Neural cell (in vitro differentiated cells): Measurements from ENCODE around the gene RPL10A. TPM values are rescaled to one million over a fixed set of nuclear protein-coding genes. Genes with fewer than 3 reads are reported as not detected.

Source experiments
- H2AFZ ChIP-seq: fragments of 200-600, 300-800 bp; sonication (generic), shearing (Covaris generic); 2 replicates; pipeline ENCODE4 v1.6.0; 2014; ENCODE audit warnings: low read depth, mild to moderate bottlenecking, antibody characterized with exemption, low read length, moderate library complexity
- H3F3A ChIP-seq: fragments of 200-600 bp; shearing (Covaris generic); 2 replicates; pipeline ENCODE4 v1.6.1; 2016; ENCODE audit warnings: mild to moderate bottlenecking, moderate library complexity, mixed read lengths, antibody characterized with exemption, low read length; ENCODE audit not compliant: insufficient read depth, poor library complexity, severe bottlenecking
- H3K27ac ChIP-seq: fragments of 200-600, 300-800 bp; sonication (generic), shearing (Covaris generic); 2 replicates; pipeline ENCODE4 v1.5.1; 2014; ENCODE audit warnings: mild to moderate bottlenecking, low read length, moderate library complexity
- H3K27me3 ChIP-seq: fragments of 300-800, 200-600 bp; sonication (generic), shearing (Covaris generic); 2 replicates; pipeline ENCODE4 v1.6.0; 2014; ENCODE audit warnings: mild to moderate bottlenecking, low read depth, low read length, moderate library complexity; ENCODE audit not compliant: insufficient read depth
- H3K36me3 ChIP-seq: fragments of 300-800, 200-600 bp; sonication (generic), shearing (Covaris generic); 2 replicates; pipeline ENCODE4 v1.5.1; 2014; ENCODE audit warnings: mild to moderate bottlenecking, antibody characterized with exemption, low read length, moderate library complexity; ENCODE audit not compliant: insufficient read depth
- H3K4me2 ChIP-seq: fragments of 300-800, 200-600 bp; sonication (generic), shearing (Covaris generic); 2 replicates; pipeline ENCODE4 v1.6.0; 2014; ENCODE audit warnings: mild to moderate bottlenecking, low read length
- H3K4me3 ChIP-seq: fragments of 300-800, 200-600 bp; sonication (generic), shearing (Covaris generic); 2 replicates; pipeline ENCODE4 v1.5.1; 2014; ENCODE audit warnings: mild to moderate bottlenecking, low read length, moderate library complexity
- H3K79me2 ChIP-seq: fragments of 200-600 bp; shearing (Covaris generic); replicated peaks from 2 replicates; pipeline ENCODE4 v1.6.0; 2014; ENCODE audit warnings: mild to moderate bottlenecking, low read length, moderate library complexity; ENCODE audit not compliant: insufficient read depth
- H3K9ac ChIP-seq: fragments of 300-800, 200-600 bp; sonication (generic), shearing (Covaris generic); 2 replicates; pipeline ENCODE4 v1.6.1; 2016; ENCODE audit warnings: mild to moderate bottlenecking, low read length, mixed read lengths
- H3K9me2 ChIP-seq: fragments of 200-600 bp; shearing (Covaris generic); 2 replicates; pipeline ENCODE4 v1.6.1; 2016; ENCODE audit warnings: mild to moderate bottlenecking, low read length, mixed read lengths; ENCODE audit not compliant: insufficient read depth
- H3K9me3 ChIP-seq: fragments of 200-600, 300-800 bp; sonication (generic), shearing (Covaris generic); 2 replicates; pipeline ENCODE4 v1.6.1; 2016; ENCODE audit warnings: mild to moderate bottlenecking, mixed run types, low read length, moderate library complexity, mixed read lengths
- H4K20me1 ChIP-seq: fragments of 200-600 bp; shearing (Covaris generic); 2 replicates; pipeline ENCODE4 v1.6.1; 2016; ENCODE audit warnings: mild to moderate bottlenecking, mixed run types; ENCODE audit not compliant: insufficient read depth
- CTCF ChIP-seq: fragments of 450-650 bp; IDR thresholded peaks from 2 replicates; pipeline ENCODE4 v1.5.1; 2014; ENCODE audit warnings: antibody characterized with exemption, mild to moderate bottlenecking, moderate library complexity; ENCODE audit not compliant: poor library complexity, severe bottlenecking
- EP300 ChIP-seq: fragments of 450-650 bp; conservative IDR thresholded peaks from 2 replicates; pipeline ENCODE4 v1.6.1; 2014; ENCODE audit warnings: antibody characterized with exemption, mild to moderate bottlenecking, moderate library complexity; ENCODE audit not compliant: poor library complexity, severe bottlenecking
- EZH2 ChIP-seq: fragments of 200-600, 300-800 bp; shearing (Covaris generic), sonication (generic); IDR thresholded peaks from 2 replicates; pipeline ENCODE4 v1.6.1; 2014; ENCODE audit warnings: antibody characterized with exemption, low read length, borderline replicate concordance, mild to moderate bottlenecking; ENCODE audit not compliant: insufficient read depth, poor library complexity, severe bottlenecking
- MXI1 ChIP-seq: fragments of 450-650 bp; conservative IDR thresholded peaks from 2 replicates; pipeline ENCODE4 v1.6.1; 2014; ENCODE audit warnings: antibody characterized with exemption, mild to moderate bottlenecking; ENCODE audit not compliant: poor library complexity, severe bottlenecking
- POLR2AphosphoS5 ChIP-seq: IDR thresholded peaks from 2 replicates; pipeline ENCODE4 v1.6.1; 2012
- RAD21 ChIP-seq: fragments of 450-650 bp; conservative IDR thresholded peaks from 2 replicates; pipeline ENCODE4 v1.6.1; 2014; ENCODE audit warnings: antibody characterized with exemption, mild to moderate bottlenecking, moderate library complexity
- REST ChIP-seq: IDR thresholded peaks from 2 replicates; pipeline ENCODE4 v1.6.1; 2012; ENCODE audit warnings: borderline replicate concordance
- SMC3 ChIP-seq: fragments of 450-650 bp; conservative IDR thresholded peaks from 2 replicates; pipeline ENCODE4 v1.6.1; 2014; ENCODE audit warnings: antibody characterized with exemption, mild to moderate bottlenecking, moderate library complexity; ENCODE audit not compliant: poor library complexity
- TAF1 ChIP-seq: IDR thresholded peaks from 2 replicates; pipeline ENCODE4 v1.6.1; 2012; ENCODE audit warnings: low read depth
- polyA plus RNA-seq: library from polyadenylated mRNA; depleted of rRNA; stranded (reverse); fragments of >200 nt; gene quantifications from 2 replicates; pipeline ENCODE4 v1.2.3, GENCODE V29; 2014

The RPL10A gene
- polyA plus RNA-seq, 1 donor from 2014 or later: 1,049 TPM

DNA sequence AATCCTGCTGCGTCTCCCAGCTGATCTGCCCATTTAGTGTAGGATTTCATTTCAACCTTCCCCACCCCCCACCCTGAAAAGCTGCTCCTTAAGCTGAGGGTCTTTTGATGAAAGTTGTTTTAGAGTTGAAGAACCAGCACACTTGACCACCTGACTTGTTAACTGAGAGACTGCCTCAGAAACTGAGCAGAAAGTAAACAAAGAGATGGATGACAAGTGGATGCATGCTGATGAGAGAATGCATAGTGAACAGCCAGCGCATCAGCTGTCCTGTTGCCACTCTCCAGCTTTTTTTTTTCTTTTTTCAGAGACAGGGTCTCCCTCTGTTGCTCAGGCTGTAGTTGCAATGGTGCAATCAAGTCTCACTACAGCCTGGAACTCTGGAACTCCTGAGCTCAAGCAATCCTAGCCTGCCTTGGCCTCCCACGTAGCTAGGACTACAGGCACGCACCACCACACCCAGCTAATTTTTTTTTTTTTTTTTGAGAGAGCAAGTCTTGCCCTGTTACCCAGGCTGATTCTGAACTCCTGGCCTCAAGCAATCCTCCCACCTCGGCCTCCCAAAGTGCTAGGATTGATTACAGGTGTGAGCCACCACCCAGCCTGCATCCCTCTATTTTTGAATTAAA, 9.5 kb downstream of the RPL10A start:
- no peak overlapping the region for H3K4me2 ChIP-seq
- no peaks in the 10 kb centered on the region for H3K27me3 ChIP-seq
- no peaks in the 10 kb centered on the region for H3K79me2 ChIP-seq
- H3K9me2 ChIP-seq: no peaks in the 10 kb centered on the region
- TF ChIP-seq POLR2AphosphoS5 (no peak), EP300 (no peak), REST (no peak), MXI1 (no peak), SMC3 (no peak)
- no peaks in the 10 kb centered on the region for H4K20me1 ChIP-seq
- H3K9me3 ChIP-seq: no peaks in the 10 kb centered on the region
- no peak overlapping the region for H3K4me3 ChIP-seq
- H3K27ac ChIP-seq: no peak overlapping the region
- H2AFZ ChIP-seq: no peak overlapping the region
- H3K36me3 ChIP-seq: no peaks in the 10 kb centered on the region
- H3F3A ChIP-seq: no peaks in the 10 kb centered on the region
- H3K9ac ChIP-seq: no peak overlapping the region

DNA sequence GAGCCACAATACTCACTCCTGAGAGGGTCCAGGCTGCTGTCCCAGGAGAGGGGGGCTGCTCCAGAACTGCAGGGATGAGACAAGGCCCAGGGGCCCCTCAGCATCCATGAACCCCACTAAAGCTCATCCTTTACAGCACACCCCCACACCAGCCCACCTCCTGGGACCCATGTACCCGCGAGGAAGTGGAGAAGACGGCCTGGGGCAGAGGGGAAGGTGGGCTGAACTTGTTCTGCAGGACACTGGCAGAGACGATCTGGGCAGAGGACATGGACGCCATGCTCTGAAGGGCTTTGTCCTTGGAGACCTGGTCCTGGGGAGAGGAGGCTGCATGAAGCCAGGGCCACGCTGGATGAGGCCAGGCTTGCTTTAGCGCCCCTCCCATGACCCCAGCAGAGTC, 10.1 kb downstream of the RPL10A start:
- H3K9me2 ChIP-seq: no peaks in the 10 kb centered on the region
- no peak overlapping the region for H3K4me3 ChIP-seq
- H3K36me3 ChIP-seq: no peaks in the 10 kb centered on the region
- no peaks in the 10 kb centered on the region for H3F3A ChIP-seq
- H3K79me2 ChIP-seq: no peaks in the 10 kb centered on the region
- TF ChIP-seq SMC3 (no peak), EZH2 (no peak), MXI1 (no peak), POLR2AphosphoS5 (no peak), CTCF (no peak), EP300 (no peak), REST (no peak), RAD21 (no peak), TAF1 (no peak)
- no peak overlapping the region for H3K4me2 ChIP-seq
- no peak overlapping the region for H3K27ac ChIP-seq
- H3K9ac ChIP-seq: no peak overlapping the region
- no peaks in the 10 kb centered on the region for H3K9me3 ChIP-seq
- H3K27me3 ChIP-seq: no peaks in the 10 kb centered on the region
- no peaks in the 10 kb centered on the region for H4K20me1 ChIP-seq
- no peak overlapping the region for H2AFZ ChIP-seq
